Activated naive CD4-positive, alpha-beta T cell treated with Interleukin-2 at 50 U/mL for 16 hours (primary cell): ENCODE results near the gene RAB11A.

Experiments
- DNase-seq: peaks from one replicate; pipeline ENCODE4 v3.0.0-alpha.2; 2020

The RAB11A gene

DNA sequence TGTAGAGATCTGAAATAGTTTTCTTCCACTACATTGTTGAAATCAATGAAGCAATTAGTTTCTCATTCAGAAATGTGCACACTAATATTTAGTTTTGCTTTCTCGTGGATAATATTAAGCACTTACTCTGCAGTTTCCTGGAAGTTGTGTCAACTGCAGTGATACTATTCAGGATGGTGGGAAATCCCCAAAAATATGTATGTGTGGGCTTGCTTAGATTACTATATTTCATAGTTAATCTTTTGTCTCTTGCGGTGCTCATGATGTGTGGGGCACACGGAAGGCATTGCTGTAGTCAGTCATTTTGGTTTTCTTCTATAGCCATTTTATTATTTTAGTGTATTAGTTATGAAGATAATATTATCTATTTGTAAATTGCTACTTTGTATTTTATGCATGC, 19.7 kb downstream of the RAB11A start:
- DNase-seq, result no peak

DNA sequence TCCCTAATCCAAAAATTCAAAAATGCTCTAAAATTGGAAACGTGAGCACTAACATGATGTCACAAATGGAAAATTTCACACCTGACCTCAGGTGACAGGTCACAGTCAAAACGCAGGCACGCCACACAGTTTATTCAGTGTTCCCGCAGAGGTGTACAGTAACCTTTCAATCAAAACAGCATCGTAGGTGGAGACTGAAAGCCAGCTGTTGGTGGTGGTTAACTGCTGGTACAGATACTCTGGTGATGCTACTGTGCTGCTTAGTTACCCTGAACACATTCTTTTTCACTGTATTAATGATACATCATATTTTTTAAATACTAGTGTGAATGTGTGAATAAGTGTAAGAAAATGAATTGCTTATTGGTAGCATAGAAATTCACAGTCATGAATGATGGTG, 23.8 kb downstream of the RAB11A start:
- peak; percentile 17 for DNase-seq

DNA sequence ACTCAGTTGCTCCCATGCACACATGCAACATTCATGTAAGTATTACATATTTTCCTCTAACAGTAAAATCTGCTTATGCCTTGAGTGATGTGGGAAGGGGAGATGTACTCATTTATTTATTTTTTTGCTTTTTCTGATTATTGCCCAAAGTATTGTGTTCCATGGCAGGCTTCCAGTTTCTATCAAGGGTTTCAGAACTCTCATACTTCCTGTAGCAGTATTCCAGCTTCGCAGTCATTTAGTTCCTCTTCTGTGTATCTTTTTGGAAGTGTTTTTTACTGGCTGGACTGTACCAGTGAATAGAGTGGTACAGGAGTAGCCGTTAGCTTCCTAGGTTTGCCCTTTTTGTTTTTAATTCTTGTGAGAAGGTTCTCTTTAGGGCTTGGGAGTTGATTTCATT, 26.9 kb downstream of the RAB11A start:
- no peak for DNase-seq

DNA sequence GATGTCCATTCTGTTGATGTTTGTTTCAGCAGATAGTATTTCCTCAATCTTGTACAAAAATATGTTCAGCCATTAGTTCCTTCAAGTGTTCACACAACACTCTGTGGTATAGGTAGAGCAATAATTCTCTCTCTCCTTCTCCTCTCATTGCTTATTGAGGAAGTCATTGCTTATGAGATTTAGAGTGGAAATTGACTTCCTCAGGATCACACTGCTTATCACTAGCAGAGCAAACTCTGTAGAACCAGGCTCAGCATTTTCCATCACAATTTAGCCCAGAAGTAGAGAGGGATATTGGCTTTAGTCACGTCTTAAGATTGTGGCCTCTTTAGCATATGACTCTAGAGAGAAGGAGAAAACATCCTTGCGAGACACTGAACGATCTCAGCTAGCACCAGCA, 31.2 kb downstream of the RAB11A start:
- no peak for DNase-seq

DNA sequence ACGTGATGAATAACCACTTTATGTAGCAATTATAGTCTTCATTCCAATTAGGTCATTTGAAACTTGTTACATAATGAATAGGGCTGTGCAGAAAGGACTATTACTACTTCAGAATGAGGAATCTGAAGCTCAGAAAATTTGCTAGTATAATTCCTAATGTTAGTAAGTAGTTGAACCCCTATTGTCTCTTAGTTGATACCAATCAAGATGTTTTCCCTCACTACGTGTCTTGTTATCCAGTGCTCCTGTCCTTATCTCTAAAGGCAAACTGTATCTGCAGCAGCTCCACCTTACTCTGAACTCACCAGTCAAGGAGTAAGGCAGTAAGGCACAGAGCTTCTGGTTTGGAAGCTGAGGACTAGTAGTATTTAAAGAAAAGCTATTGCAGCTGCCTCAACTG, 32.0 kb downstream of the RAB11A start:
- DNase-seq, result no peak

DNA sequence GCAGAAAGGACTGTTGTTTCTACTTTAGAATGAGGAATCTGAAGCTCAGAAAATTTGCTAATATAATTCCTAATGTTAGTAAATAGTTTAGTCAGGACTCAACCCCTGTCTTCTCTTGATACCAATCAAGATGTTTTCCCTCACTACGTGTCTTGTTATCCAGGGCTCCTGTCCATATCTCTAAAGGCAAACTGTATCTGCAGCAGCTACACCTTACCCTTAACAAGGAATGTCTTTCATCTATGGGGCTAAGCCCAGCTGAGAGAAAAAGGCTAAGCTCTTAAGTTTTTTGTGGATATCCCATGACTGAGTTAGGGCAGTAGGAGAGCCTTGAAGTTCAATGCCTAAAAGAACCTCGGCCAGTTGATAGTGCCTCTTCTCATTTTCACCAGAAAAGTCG, 32.5 kb downstream of the RAB11A start:
- DNase-seq, result no peak

DNA sequence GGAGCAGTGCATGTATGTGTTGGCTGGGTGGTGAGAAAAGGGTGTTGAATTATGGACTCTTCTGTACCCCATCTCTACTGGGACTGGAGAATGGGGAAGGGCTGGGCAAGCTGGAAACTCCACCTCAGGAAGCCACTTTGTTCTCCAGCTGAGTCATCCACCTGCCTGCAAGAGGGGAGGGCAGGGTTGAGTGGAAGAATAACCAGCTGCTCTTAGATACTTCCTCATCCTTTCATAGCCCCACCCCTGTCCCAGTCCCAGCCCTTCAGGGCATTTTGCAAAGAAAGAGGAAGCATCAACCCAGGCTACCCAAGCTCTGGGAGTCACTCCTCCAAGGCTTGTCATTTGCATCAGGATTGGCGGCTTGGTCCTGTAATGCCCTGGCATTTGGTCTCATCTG, 33.1 kb downstream of the RAB11A start:
- no peak for DNase-seq

DNA sequence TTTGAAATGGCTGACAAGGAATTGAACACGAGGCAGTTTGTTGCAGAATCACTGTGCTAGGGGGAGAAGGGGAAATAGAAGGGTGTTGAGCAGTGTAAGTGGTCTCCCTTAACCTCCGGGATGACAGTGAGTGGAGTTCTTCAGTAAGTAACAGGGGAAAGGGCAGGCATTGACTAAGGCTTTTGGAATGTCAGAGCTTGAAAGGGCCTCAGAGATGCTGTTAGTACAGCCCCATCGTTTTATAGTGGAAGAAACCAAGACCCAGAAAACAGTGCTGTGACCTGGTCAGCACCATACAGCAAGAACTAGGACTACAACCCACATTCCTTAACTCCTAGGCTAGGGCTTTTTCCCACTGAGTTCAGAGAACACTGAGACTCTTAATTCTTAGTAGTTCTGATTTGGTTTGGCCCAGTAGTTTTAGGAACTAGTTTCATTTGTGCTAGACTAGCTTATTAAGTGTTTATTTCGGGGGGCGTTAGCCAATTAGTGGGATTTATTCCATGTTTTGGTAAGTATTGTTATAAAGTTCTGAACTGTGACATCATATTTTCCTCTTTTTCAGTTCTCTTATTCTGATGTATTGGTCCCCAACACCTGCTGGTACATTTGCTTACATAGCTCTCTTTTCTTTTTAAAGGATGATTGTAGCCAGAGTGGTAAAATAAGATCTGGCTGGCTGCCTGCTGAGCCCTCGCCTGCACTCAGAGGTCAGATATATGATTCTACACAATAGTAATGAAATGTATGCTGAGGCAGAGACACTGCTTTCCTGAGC, 34.2 kb downstream of the RAB11A start:
- no peak for DNase-seq

DNA sequence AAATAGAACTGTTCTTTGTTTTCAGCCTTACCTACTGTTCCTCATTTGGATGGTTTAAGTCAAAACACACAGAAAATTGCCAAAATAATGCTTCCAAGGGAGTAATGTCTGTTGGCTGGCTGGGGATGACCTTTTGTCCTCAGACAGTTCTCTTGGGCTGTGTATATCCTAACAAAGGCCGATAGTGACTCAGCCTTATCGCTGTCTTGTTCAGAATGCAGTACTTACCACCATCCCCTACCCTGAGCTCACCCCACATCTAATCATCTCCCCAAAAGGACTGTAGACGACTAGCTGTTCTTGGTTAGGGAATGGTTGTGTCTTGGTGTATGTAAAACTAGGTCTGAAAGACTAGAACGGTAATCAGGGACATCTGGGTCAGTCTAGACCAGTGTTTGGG, 35.0 kb downstream of the RAB11A start:
- DNase-seq, result no peak

DNA sequence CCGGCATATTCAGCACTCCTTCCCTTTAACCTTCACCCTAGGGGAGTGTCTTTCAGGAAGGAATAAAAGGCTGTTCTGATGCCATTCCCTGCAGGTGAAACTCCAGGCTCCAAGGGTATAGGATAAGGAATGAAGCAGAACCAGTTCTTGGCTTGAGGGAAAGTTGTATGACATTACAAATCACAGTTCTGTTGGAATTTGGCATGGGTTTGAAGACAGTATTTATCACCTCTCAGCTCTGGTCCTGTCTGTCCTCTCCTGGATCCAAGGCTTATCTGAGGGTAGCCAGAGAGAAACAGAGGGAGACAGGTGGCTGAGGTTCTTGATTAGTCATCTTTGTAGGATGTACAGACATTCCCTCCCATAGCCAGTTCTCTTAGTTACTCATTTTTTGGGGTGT, 37.1 kb downstream of the RAB11A start:
- DNase-seq, result no peak

DNA sequence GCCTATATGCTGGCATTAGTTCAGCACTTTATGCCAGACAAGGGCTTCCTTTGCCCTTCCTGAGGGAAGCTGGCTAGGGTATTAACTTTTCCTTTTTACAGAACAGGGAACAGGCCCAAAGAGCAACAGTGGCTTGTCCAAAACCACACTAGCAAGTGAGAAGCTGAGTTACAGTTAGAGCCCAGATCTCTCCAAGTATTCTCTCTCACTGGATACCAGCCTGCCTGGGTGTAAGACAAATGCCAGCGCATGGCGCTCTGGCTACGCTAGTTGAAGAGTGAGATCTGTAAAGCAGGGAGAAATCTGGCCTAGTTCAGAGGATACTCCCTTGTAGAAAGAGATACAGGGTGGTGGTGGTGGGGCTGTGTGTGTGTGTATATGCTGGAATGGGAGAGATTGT, 38.4 kb downstream of the RAB11A start:
- no peak for DNase-seq

DNA sequence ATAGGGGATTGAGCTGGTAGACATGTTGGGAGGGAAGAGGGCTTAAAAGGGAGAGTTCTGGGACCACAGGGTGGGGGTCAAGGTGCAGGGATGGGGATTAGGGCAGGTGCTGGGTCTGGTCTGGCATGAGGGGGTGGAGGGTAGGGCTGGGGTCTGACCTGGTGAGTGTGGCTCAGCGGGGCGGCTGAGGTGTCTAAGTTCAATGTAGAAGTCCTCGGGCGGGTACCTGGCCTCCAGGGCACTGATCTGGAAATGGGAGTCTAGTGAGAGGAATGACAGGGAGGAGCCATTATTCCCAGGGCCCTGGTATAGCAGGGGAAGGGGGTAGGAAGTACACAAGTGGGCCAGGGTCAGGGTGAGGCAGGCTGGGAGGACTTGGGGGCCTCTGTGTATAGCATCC, 39.6 kb downstream of the RAB11A start:
- DNase-seq, result no peak

DNA sequence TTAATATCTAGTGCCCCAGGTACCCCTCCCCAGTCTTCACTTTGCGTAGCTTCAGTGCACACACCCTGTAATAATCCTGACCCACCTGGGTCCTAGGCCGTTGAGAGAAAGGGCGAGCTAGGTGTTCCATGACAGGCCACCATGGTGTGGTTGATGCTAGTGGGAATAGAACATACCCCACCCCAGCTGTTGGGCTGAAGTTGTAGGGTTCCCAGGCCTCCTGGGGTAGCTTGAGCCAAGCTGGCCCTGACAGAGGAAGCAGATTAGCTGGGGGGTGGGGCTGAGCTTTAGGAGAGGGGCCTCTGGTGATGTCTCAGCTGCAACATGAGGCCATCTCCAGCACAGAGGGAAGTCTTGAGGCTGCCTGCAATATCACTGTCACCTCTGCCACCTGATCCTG, 40.5 kb downstream of the RAB11A start:
- no peak for DNase-seq

DNA sequence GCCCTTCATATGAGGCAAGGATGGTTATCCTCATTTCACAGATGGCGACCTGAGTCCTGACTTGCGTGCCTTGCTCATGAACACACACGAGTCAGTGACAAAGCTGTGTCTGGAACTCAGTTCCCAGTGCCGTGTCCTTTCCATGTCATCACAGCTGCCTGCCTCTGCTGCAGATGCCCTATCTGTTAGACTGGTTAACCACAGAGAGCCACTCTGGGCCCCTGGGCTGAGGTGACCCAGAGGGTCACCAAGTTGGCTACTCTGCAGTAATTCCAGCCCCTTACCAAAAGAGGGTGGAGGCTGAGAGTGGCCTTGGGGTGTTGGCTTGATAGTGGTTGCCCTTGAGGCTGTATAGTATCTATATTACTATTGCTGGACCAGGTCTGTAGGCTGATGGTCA, 41.0 kb downstream of the RAB11A start:
- no peak for DNase-seq

DNA sequence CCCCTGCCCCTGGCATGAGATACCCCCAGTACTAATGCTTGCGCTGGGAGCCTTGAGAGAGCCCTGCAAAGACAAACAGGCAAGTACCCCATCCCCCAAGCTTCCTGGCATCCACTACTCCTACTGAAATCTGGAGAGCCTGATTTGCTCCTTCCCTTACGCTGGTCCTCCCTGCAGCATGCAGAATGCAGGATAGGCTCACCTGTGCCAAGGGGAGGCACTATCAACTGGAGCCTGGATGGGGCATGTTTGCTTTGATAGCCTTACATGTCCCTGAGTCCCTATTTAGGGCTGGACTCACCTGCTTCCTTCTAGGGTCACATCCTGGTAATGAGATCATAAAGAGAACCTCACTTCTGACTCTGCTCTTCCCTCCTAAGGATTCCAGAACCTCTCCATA, 42.9 kb downstream of the RAB11A start:
- no peak for DNase-seq

DNA sequence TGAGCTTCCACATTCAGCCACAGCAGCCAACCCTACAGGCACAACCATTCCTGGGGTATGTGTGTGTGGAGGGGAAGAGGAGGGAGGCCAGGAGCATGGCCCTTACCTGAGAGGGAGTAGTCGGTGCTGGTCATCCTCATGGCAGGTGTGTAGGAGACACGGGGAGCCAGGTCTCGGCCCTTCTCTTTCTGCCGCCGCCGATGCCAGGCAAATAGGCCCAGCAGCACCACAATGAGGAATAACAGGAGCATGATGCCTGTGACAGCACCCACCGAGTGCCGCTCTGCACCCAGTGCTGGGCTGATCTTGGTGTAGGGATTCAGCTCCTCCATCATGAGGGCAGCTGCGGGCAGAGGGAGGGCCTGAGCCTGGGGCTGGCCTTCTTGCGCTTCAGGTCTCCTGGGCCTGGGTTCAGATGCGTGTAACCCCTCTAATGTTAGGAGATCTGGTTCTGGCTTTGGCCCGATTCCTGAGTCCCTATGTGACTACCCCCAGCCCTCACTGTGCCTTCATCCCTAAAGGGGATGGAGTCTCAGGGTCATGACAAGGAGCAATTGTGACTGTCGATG, 44.4 kb downstream of the RAB11A start:
- no peak for DNase-seq

DNA sequence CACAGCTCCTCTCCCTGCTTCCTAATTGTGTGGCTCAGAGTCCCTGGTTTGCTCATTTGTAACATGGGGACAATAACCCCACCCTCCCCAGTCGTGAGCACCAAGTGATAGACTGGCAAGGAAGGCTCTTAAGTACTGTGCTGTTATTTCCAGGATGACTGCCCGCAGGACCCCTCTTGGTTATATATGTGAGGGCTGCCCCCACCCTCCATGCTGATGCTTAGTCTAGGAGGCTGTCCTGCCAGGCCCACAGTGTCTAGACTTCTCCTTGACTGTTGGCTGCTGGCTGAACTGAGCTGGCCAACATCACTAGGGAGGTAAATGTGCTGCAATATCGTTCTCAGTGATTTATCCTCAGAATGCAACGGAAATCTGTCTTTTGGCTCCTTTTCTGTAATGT, 45.1 kb downstream of the RAB11A start:
- no peak for DNase-seq

DNA sequence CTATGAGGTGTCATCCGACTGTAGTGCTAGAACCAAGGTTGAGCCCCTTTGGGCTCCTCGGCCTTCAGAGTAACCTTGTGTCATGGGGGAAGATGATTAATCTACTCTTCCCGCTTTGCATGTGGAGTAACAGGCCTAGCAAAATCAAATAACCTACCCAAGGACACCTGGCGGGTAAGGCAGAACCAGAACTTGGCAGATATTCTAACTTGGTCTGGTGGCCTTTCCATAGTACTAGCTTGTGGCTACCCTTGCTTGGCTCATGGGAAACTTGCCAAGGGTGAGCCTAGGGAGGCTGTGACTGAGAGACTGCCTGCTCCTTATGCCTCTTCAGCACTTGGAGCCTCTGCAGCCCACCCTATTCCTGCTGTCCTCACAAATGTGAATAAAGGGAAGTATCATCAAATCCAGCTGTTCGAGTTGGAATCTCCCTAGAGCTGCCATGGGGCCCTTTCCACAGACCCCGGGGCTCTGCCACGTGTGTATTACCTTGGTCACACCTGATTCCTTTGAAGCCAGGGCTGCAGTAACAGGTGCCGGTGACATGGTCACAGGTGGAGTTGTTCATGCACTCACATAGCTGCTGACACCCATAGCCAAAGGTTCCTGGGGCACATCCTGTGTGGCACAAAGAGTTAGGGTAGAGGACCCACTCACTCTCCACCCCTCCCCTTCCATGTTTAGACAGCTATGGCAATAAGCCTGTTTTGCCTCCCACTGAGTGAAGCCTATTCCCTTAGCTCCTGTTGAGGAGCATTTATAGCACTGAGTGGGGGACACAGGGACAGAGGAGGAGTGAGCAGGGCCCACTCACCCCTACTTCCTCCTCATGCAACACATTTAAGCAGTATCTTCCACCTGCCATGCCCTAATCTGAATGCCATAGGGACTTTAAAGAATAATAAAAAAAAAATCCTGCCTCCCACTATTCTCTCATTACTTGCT, 46.0 kb downstream of the RAB11A start:
- DNase-seq, result no peak

DNA sequence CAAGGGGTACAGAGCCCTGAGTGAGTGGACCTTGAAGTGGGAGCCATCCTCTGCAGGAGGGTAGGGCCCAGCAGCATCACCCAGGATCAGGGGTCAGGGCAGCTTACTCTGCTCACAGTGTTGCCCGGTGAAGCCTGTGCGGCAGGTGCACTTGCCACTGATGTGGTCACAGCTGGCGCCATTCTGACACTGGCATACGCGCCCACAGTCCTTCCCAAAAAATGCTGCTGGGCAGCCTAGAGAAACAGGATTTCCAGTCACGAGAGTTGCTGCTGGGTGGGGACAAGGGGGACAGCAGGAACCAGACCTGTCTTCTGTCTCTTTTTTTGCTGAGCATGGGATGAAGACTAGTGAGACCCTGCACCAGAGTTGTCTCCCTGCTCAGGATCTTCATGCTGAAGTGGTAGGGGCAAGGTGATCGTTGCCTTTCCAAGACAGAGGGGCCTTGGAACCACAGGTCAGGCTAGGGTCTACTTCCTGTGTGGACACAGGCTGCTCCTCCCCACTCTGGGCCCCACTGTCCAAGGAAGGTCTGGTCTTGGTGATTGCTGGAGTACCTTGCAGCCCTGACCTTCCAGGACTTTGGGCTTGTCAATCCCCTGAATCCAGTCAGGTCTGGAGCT, 46.9 kb downstream of the RAB11A start:
- no peak for DNase-seq

DNA sequence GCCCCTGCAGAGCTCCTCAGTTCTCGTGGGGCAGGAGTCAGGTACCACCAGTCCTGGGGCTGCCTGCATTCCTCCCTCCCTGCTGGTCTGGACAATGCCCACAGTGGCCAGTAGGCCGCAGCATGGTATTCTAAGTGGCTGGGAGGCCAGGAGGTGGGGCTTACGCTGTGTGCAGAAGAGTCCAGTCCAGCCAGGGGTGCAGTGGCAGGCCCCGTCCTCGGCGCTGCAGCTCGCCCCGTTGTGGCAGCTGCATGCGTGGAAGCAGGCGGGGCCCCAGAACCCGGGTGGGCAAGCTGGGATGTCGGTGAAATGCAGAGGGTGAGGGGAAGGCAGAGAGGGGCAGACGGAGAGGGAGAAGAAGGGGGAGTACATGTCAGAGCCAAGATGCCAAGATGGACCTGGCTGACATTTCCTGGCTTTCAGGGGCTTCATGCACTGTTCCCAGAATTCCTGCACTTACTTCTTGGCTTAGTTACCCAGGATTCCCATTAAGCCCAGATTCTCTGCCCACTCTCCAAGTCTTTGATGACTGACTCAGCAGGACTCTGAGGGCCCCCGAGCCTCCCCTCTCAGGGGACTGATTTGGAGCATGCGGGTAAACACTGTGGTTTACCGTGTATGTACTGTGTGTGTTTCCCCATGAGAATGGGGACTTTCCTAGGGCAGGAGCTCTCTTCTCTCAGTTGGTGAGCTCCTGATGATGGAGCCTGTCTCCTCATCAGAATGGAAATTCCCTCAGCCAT, 47.5 kb downstream of the RAB11A start:
- peak; percentile 43 for DNase-seq

DNA sequence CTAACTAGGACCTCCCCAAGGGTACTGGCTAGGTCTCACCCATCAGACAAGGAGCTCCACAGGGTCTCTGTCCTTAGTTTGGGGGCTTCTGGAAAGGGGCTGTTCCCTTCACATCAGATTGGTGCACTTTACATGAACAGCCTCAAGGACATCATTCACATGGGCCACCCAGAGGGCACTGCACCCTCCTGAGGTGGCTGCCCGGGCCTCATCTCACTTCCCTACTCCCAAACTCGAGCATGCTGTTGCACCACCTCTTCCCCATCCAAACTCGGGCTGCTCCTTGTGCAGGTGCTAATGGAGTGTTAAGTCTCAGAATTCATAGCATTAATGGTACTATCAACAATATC, 48.1 kb downstream of the RAB11A start:
- no peak for DNase-seq

DNA sequence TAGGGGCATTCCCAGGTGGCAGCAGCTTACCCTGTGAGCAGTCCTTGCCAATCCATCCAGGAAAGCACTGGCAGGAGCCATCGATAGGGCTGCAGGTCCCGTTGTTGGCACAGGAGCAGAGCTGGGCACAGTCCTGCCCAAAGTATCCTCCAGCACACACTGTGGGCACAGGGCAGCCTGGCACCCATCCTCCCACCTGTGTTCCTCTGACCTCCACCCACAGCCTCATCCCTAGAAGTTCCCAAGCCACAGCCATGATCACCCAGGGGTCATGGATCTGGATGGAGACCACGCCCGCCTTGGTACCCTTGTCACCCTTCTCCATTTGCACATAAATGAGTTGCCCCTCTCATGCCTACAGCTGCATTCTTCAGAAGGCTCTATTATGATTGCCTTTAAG, 48.6 kb downstream of the RAB11A start:
- DNase-seq, result no peak

DNA sequence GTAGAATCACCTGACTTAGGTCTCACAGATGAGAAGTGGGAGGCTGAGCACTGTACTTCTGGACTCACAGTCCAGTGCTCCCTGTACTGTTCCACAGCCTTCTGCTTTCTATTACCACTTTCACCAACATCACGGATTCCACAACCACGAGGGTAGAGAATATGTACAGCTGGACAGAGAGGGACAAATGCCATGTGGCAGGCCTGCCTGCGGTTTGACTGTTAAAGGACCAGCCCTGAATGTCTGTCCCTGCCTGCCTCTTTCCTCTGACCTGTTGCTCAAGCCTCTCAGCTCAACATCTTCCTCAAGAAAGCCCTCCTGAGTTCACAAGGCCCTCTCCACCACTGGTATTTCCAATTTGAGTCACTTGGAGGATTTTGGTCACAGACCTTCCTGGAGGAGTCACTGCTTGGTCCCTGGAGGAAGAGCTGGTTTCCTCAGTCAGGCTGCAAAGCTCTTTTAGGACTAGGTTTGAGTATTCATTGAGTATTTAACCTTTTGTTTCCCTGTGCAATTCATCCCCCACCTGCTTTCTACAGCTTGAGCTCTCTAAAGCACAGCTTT, 49.1 kb downstream of the RAB11A start:
- no peak for DNase-seq
